Breast epithelium (tissue), 4 donors: ENCODE data around the gene AHDC1. TPM values are rescaled to one million over a fixed set of nuclear protein-coding genes. Genes with fewer than 3 reads are reported as not detected.
"Not testable (repeated sequence)": the region's sequence is repeated elsewhere in the genome, so short reads cannot be mapped to it uniquely, and the experiment has no call there.

Experiments
- DNase-seq, 2 donors: peaks; one replicate each; pipeline ENCODE4 v3.0.0-alpha.2; 2019; ENCODE audit warnings: low spot score in 2 of 2
- H3K27ac ChIP-seq, 2 donors: fragments of 200-600 bp; sonication (generic) in 1 of 2; one replicate each; pipeline ENCODE4 v1.5.1; 2016 to 2019; ENCODE audit warnings: mild to moderate bottlenecking in 1 of 2
- H3K27me3 ChIP-seq, 2 donors: fragments of 200-600 bp; sonication (generic) in 1 of 2; one replicate each; pipeline versions ENCODE4 v1.5.1 to v1.6.0; 2017 to 2019; ENCODE audit warnings: control low read depth in 1 of 2, mild to moderate bottlenecking in 1 of 2
- H3K36me3 ChIP-seq: fragments of 200-600 bp; one replicate; pipeline ENCODE4 v1.5.1; 2019
- H3K4me1 ChIP-seq, 2 donors: fragments of 200-600 bp; sonication (generic); one replicate each; pipeline ENCODE4 v1.5.1; 2016 to 2019; ENCODE audit warnings: control low read depth in 1 of 2
- H3K4me3 ChIP-seq, 3 donors: fragments of 200-600 bp; sonication (generic); 1 replicate in 2 of 3; 2 replicates in 1 of 3; pipeline ENCODE4 v1.5.1; 2016 to 2019; ENCODE audit warnings: mild to moderate bottlenecking in 3 of 3, moderate library complexity in 2 of 3
- H3K9me3 ChIP-seq, 2 donors: fragments of 200-600 bp; sonication (generic) in 1 of 2; one replicate each; pipeline ENCODE4 v1.5.1; 2016 to 2019; ENCODE audit warnings: control low read depth in 1 of 2
- POLR2A ChIP-seq: fragments of 450-650 bp; IDR thresholded peaks from one replicate; pipeline ENCODE4 v1.6.1; 2016; ENCODE audit warnings: antibody characterized with exemption, mild to moderate bottlenecking, moderate library complexity
- POLR2AphosphoS5 ChIP-seq, 3 donors: sonication (generic); formaldehyde crosslinking; IDR thresholded peaks; one replicate each; pipeline ENCODE4 v1.6.1; 2017; ENCODE audit warnings: antibody characterized with exemption in 3 of 3
- intact Hi-C: fragments of 100-400 bp; cut with DNase I; formaldehyde crosslinking; loops from one replicate; pipeline ENCODE4 v1.15.1; 2023; ENCODE audit warnings: low total_unique reads
- total RNA-seq, 3 donors: library from RNA; depleted of rRNA; stranded (reverse); fragments of >200 nt; gene quantifications; one replicate each; pipeline ENCODE4 v1.1.0, GENCODE V29; 2016
- TF ChIP-seq, protein P1 (sequence below), 3 donors: fragments of 450-650 bp; IDR thresholded peaks; one replicate each; pipeline ENCODE4 v1.5.1; 2016 to 2017; ENCODE audit warnings: antibody characterized with exemption in 3 of 3, mild to moderate bottlenecking in 3 of 3, moderate library complexity in 3 of 3

Gene AHDC1
- total RNA-seq, 3 donors from 2014 or later: 10.7 to 17.1 (median 15.4) TPM

- Histone ChIP-seq H3K27me3 (no peaks in the 10 kb centered on the region), H3K4me1 (peaks cover 8 to 43% of the 10 kb centered on the region in 2 donors), H3K36me3 (no peaks in the 10 kb centered on the region), H3K4me3 (no peak overlapping the region), H3K9me3 (no peaks in the 10 kb centered on the region), H3K27ac (peak overlapping the region; percentile 90 to 94)
- DNase-seq: no peak
- intact Hi-C loops: no loop called here
- TF ChIP-seq, protein P1, sequence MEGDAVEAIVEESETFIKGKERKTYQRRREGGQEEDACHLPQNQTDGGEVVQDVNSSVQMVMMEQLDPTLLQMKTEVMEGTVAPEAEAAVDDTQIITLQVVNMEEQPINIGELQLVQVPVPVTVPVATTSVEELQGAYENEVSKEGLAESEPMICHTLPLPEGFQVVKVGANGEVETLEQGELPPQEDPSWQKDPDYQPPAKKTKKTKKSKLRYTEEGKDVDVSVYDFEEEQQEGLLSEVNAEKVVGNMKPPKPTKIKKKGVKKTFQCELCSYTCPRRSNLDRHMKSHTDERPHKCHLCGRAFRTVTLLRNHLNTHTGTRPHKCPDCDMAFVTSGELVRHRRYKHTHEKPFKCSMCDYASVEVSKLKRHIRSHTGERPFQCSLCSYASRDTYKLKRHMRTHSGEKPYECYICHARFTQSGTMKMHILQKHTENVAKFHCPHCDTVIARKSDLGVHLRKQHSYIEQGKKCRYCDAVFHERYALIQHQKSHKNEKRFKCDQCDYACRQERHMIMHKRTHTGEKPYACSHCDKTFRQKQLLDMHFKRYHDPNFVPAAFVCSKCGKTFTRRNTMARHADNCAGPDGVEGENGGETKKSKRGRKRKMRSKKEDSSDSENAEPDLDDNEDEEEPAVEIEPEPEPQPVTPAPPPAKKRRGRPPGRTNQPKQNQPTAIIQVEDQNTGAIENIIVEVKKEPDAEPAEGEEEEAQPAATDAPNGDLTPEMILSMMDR (IDR thresholded peaks at IDR 0.05): no peak
- TF ChIP-seq POLR2A: no peak
- no peak for TF ChIP-seq POLR2AphosphoS5 (IDR thresholded peaks at IDR 0.05)
Measured at GRCh38 chr1:27543284-27543683, 60.7 kb downstream of the AHDC1 start.

DNA sequence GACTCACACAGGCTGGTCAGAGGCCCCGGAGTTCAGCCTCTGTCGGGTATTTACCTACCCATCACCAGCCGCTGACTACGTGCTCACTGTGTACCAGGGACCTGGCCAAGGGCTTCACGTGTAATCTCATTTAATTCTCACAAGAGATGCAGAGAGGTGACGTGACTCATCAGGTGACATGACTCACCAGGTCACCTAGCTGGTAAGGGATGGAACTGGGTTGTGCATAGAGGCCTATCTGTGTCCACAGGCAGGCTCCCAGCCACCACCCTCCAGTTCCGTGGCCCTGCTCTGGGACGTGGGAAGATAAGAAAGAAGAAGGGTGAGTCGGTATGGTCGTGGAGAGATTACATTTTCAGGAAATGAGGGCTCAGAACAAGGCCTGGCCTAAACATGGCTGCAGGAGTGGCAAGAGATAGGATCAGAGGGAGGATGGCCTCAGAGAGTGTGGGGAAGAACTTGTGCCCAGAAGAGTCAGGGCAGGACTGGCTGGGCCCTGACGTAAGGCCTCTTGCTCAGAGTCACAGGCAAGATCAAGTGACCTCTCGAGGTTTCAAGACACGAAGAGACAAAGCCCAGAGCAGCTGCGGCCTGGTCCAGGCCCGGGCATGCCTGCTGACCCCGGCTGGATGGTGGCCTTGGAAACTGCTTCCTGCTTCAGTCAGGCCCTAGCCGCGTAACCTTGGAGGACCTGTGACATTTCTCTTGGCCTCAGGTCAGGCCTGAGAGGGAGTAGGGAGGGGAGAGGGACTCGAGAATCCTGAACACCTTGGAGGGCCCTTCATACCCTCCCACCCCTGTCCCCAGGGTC is 61.3 kb downstream of the AHDC1 start:
- peak in 1 of 2 donors; percentile 72 for DNase-seq
- Histone ChIP-seq H3K9me3 (no peaks in the 10 kb centered on the region), H3K36me3 (no peaks in the 10 kb centered on the region), H3K4me1 (peaks cover 8 to 47% of the 10 kb centered on the region in 2 donors), H3K27ac (peak overlapping the region; percentile 90 to 94), H3K4me3 (no peak overlapping the region), H3K27me3 (no peaks in the 10 kb centered on the region)
- intact Hi-C loops: no loop called here
- TF ChIP-seq, protein P1 (IDR thresholded peaks at IDR 0.05): no peak
- TF ChIP-seq POLR2AphosphoS5 (IDR thresholded peaks at IDR 0.05): peak in 1 of 3 donors; percentile 26

DNA sequence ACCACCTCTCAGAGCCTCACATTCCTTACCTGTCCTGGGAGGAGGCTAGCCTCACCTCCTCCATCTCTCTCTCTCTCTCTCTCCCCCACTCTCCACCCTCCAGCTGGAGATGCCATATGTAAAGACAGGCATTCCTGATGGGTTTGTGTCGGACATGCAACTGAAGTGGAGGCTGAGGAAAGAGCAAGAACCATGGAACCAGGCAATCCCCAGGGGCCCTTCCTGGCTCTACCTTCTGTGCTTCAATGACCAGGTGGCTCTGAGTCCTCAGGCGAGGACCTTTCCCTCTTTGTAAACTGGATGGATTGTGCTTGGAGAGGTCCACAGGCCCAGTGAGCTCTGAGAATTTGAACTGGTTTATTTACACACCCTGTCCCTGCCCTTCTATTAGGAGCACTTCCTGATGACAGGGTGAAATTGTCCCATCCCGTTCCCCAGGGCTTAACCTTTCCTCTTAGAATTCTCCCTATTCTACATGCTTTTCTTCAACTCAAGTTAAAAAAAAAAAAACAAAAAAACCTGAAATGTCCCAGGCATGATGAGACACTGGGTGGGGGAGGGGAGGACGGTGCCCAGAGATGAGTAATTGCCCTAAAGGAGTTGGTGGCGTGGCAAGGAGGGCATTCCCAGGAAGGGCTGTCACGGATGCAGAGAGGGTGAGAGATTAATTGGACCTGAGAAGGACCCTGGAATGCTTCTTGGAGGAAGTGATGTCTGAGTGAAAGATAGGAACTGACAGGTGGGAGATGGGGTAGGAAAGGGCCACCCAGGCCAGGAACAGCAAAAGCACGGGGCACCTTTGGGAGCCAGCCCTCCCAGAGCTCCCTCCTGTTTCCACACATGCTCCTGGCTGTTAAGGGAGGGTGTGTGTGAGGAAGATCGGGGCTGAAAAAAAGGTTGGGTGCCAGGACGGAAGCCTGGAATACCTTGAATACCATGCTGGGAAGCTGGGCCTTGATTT is 63.8 kb downstream of the AHDC1 start:
- intact Hi-C loops: no loop called here
- Histone ChIP-seq H3K27ac (peak overlapping the region; percentile 93 to 94), H3K36me3 (no peaks in the 10 kb centered on the region), H3K27me3 (no peaks in the 10 kb centered on the region), H3K4me3 (no peak overlapping the region), H3K4me1 (peaks cover 27 to 56% of the 10 kb centered on the region in 2 donors), H3K9me3 (no peaks in the 10 kb centered on the region)
- TF ChIP-seq POLR2AphosphoS5 (IDR thresholded peaks at IDR 0.05) (peak in 2 of 3 donors; percentile 47 to 50), POLR2A (no peak)
- DNase-seq: no peak

DNA sequence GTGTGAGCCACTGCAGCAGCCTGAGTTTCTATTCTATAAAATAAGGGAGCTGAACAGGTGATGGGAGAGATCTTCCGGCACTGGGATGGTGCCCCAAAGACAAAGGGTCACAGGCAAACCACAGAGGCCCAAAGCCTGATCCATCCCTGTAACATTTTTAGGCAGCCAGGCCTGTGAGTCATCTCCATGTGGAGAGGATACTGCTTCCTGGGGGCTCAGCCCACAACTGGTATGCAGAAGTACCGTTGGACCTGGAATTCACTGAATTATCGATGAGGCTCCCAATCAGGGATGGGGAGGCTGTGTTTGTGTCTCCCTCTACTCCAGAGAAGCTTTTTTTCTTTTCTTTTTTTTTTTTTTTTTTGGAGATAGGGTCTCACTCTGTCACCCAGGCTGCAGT is 65.2 kb downstream of the AHDC1 start:
- Histone ChIP-seq H3K4me3 (no peak overlapping the region), H3K27ac (peak overlapping the region; percentile 93 to 94), H3K27me3 (no peaks in the 10 kb centered on the region), H3K36me3 (no peaks in the 10 kb centered on the region), H3K4me1 (peaks cover 19 to 45% of the 10 kb centered on the region in 2 donors), H3K9me3 (no peaks in the 10 kb centered on the region)
- intact Hi-C loops: no loop called here
- no peak for DNase-seq
- TF ChIP-seq POLR2AphosphoS5 (IDR thresholded peaks at IDR 0.05) (peak in 1 of 3 donors; percentile 34), POLR2A (no peak)

DNA sequence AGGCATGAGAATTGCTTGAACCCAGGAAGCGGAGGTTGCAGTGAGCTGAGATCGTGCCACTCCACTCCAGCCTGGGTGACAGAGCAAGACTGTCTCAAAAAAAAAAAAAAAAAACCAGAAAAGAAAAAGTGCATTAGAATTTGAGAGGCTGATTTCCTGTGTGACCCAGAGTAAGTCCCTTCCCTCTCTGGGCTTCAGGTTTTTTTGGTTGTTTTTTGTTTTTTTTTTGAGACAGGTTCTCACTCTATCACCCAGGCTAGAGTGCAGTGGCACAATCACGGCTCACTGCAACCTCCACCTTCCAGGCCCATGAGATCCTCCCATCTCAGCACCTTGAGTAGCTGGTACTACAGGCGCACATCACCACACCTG is 65.7 kb downstream of the AHDC1 start:
- H3K9me3 ChIP-seq, intact Hi-C loops, H3K4me3 ChIP-seq, DNase-seq, H3K36me3 ChIP-seq, H3K27me3 ChIP-seq: not testable (repeated sequence)
- Histone ChIP-seq H3K4me1 (peaks cover 19 to 45% of the 10 kb centered on the region in 2 donors), H3K27ac (peak overlapping the region; percentile 93 to 94)

GRCh38 chr1:27536767-27537166 is 67.2 kb downstream of the AHDC1 start:
- intact Hi-C loops: no loop called here
- peak overlapping the region in 1 of 3 donors; percentile 43 for H3K4me3 ChIP-seq
- peak overlapping the region; percentile 88 to 94 for H3K27ac ChIP-seq
- peaks cover 19 to 33% of the 10 kb centered on the region in 2 donors for H3K4me1 ChIP-seq
- H3K9me3 ChIP-seq: no peaks in the 10 kb centered on the region
- peak in 1 of 2 donors; percentile 72 for DNase-seq
- no peaks in the 10 kb centered on the region for H3K36me3 ChIP-seq
- TF ChIP-seq POLR2AphosphoS5 (IDR thresholded peaks at IDR 0.05) (peak in 1 of 3 donors; percentile 15), POLR2A (no peak)
- no peaks in the 10 kb centered on the region for H3K27me3 ChIP-seq
